GM18858 (cell line): Measurements from ENCODE around the gene ASXL1.

ENCODE experiments used
- ATAC-seq: cut with Tn5 transposase; IDR thresholded peaks from one replicate; pipeline ENCODE4 v1.9.1; 2021; ENCODE audit not compliant: unreplicated experiment

ASXL1 gene

GRCh38 chr20:32477594-32478512 is 119.7 kb downstream of the ASXL1 start:
- no peak for ATAC-seq

GRCh38 chr20:32478576-32478975 is 120.4 kb downstream of the ASXL1 start:
- no peak for ATAC-seq

- no peak for ATAC-seq
These were observed 120.9 kb downstream of the ASXL1 start for GRCh38 chr20:32479012-32479411.

DNA sequence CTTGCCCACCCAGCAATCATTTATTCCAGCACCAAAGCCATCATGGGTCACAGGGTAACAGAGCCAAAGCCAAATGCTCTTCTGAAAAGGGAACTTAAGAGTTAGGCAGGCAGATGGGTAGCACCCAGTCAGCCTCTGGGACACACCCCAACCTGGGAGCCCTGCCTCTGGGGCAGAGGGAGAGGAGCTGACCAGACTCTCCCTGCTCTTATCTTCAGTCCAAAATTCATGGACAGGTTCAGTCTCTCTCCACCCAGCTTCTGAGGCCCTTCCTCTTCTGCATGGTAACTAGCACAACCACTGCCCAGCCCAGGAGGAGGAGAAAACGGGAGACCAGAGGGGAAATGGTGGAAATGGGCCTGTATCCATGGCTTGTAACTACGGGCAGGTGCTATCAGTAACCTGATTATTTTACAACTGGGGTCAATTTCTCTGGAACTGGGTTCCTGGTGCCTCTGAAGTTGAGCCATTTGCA is 121.6 kb downstream of the ASXL1 start:
- ATAC-seq: no peak

DNA sequence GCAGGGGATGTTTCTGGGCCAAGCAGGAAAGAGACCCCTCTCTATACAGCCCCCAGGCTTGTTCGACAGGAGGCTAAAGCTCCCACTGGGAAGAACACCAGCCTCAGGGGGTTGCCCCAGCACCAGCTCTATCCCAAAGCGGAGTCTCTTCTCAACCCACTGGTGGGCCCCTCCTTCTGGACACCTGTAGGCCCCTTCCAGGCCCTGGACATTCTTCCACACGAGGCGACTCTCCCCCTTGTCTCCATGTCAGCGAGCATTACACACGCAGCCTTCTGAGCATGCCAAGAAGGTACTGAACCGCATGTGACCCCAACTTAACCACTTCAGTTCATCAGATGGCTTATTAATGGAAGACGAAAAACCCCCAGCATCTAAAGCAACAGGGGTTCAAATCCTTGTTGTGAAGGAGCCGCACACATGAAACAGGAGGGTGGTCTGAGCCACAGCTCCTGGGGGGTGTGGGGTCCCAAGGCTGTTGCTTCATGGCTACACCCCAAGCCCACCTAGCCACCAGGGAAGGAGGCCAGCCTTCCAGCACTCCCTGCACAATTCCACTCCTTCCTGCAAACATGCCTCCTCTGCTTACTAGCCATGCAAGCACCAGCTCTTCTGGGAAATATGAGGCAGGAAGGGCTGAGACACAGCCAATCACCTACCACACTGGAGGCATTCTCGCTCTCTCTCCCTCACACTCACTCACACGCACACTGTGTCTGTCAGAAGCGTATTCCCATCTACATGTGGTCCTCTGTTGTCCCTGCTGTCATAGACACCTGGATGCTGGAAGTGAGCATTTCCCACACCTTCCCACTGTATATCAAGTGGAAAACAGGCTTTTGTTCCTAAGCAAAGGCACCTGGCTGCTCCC is 122.5 kb downstream of the ASXL1 start:
- ATAC-seq: no peak

DNA sequence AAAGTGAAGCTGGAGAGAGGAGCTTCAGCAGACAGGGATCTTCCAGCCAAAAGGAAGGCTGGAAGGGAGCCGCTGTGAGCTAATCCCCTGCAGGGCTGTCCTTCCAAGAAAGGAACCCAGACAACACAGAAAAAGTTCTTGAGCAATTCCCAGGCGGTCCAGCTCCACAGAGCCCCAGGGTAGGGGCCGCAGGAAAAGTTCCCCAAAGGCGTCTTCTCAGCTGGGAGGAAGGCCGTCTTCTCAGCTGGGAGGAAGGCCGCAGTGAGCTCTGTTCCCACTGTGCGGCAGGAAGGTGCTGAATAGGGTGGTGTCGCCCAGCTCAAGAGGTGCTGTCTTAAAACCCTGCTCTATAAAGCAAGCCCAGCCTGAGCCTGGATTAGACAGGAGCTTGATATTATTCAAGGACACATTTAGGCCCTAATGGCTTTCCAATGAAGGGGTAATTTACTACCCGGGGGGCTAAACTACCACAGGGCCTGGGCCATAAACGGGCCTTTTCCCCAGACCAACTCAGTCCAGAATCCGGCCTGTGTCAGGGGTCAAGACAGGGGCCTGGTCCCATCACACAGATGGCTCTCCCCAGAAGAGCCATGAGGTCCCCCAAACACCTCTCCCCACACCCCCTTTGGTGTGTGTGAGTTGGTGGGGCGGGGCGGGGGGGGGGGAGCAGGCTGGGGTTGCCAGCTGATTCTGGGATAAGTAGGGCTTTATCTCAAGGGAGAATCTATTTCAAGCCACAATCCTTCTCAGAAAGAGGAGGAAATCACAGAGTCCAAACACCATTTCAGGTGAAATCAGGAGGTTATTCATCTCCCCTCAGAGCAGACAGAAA is 123.4 kb downstream of the ASXL1 start:
- no peak for ATAC-seq

- no peak for ATAC-seq
These were observed 124.0 kb downstream of the ASXL1 start for GRCh38 chr20:32482143-32482441.

DNA sequence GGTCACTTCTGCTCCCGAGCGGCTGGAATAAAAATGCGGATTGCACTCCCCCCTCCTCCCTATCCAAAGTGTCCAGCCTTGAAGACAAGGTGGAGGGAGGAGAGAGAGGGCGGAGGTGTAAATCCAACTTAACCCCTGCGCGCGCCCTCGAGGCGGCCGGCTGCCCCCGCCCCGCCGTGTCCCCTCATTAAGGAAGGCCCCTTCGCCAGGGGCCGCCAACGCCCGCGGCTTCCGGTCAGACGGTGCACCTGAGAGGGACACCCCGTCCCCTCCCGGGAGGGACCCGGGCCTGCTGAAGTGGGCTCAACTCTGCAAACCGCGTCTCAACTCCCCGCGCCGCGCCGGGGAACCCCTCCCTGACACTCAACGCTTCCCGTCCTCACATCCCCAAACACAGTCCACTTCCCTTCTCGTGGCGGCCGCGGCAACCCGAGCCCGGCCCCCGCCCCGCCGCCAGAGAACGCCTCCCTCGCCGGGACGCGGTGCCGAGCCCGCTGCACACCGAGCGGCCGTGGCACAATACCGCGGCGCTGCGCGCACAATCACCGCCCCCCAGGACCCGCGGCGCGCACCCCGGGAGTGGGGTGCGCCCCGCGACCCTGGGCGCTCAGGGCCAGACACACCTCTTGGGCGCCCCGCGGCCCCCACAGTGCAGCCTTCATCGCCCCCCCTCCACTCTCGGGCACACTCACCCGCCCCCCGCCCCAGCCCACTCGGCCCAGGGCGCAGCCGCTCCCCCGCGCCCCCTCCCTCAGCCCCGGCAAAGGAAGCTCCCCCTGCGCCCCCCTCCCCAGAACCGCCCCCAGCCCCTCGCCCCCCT is 124.5 kb downstream of the ASXL1 start:
- no peak for ATAC-seq

DNA sequence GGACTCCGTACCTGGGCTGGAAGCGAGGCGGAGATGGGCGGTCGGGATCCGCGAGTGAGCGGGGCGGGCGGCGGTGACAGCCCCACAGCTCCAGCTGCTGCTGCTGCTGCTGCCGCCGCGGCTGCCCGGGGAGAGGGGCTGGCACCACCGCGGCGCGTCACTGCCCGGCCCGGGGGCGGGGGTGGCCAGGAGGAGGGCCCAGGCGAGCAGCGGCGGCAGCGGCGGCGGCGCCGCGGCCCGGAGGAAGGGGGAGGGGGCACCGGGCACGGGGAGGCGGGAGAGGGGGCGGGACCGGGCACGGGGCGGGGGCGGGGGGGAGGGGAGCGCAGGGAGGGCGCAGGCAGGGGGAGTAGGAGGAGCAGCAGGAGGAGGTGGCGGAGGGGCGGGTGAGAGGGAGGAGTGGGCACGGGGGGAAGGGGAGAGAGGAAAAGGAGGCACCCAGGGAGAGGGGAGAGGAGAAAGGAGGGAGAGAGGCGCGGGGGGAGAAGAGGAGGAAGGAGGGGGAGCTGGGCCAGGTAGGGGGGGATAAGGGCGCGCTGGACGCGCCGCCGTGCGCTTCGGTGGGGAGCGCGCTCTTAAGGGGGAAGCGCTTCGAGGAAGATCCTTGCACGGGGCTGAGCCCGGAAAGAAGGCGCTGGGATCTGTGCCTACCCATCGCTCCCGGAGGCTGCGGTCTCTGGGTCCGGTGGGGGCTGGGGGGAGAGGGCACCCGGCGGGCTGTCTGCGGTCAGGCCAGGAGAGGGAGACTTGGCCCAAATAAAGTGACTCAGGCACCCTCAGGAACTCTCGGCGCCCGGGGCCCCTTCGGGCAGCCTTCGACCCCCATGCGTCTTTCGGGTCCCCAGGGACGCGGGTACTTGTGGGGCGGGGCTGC is 125.5 kb downstream of the ASXL1 start:
- no peak for ATAC-seq

- no peak for ATAC-seq
These were observed 126.3 kb downstream of the ASXL1 start for GRCh38 chr20:32484225-32484957.

DNA sequence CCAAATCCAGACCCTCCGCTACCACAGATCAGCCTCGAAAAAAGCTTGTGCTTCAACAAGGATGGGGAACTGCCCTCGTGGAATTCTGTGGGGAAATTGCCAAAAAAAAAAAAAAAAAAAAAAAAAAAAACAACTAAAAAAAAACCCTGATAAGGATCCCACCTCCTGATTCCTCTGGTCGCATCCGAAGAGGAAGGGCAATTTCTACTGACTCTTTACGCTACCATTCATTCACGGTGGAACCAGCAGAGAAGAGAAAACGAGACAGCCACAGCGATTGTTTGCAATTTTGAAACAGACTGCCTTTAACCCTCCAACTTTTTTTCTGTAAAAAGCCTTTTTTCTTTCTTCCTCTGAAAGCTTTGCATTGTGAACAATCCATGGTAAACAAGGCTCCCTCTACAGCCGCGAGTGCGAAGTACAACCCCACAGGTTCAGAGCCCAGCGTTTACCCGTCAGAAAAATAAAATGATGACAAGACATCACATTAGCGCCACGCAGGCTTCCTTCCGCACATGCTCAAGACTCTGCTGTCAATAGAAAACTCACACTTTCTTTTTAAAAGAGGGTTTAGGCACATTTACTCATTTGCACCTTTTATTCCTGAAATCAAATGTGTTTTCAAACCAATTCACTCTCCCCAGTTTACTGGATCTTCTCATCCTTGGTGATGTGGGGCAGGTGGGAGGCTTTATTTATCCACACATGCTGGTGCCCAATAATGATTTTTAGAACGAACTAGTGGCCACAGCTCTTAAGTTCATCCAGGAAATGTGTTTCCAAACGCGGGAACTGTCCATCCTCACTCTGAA is 127.0 kb downstream of the ASXL1 start:
- peak; percentile 65 for ATAC-seq

DNA sequence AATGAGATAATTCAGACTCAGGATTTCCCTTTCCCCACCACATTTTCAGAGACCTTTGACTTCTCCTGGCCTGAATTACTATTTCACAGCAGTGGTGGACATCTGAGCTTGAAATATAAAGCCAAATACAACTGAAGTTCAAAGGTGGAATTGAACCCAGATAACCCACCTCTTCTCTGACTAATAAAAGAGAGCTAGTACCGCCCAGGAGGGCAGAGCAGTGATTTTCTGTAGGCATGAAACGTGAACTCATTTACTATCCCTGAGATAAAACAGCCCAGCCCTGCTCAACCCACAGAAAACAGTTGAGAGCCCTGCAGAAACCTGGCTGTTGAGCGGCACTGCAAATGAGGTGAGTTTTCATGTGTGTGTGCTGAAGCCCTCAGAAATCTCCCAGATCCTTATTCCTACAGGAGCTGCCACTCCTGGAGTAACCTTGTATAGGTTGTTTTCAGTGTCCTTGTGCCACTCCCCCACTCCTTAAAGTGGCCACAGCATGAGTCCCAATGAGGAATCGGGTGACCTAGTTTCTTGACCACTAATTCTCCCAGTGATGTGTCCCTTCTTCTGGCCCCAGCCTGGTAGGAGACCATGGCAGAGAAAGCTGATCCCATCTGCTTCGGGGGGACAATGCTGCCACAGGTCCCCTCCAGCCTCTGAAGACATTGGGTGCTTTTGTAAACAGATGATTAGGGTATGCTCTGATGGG is 127.8 kb downstream of the ASXL1 start:
- ATAC-seq: no peak

- no peak for ATAC-seq
These were observed 129.2 kb downstream of the ASXL1 start for GRCh38 chr20:32487381-32487780.

- ATAC-seq: no peak
These were observed 130.1 kb downstream of the ASXL1 start for GRCh38 chr20:32488066-32488838.
